Activated CD8-positive, alpha-beta memory T cell treated with anti-CD3 and anti-CD28 coated beads, Interleukin-2, amount 50 U/mL, for 48 hours (primary cell): ENCODE results near the gene HLA-F.
A peak's percentile ranks its signal among the peaks of the same experiment; 100 is the strongest.

Experiments
- DNase-seq: peaks from one replicate; pipeline ENCODE4 v3.0.0-alpha.2; 2020

HLA-F gene

GRCh38 chr6:29724937-29725869, 2.0 kb downstream of the HLA-F start:
- no peak for DNase-seq

- DNase-seq, result no peak
Measured at GRCh38 chr6:29726001-29726400, 2.8 kb downstream of the HLA-F start.

GRCh38 chr6:29726571-29727194, 3.4 kb downstream of the HLA-F start:
- DNase-seq, result no peak

GRCh38 chr6:29727637-29728036, 4.4 kb downstream of the HLA-F start:
- no peak for DNase-seq

- no peak for DNase-seq
Measured at GRCh38 chr6:29728173-29728874, 5.1 kb downstream of the HLA-F start.

- no peak for DNase-seq
Measured at GRCh38 chr6:29728875-29729270, 5.6 kb downstream of the HLA-F start.

GRCh38 chr6:29729774-29730328, 6.6 kb downstream of the HLA-F start:
- no peak for DNase-seq

- DNase-seq, result no peak
Measured at GRCh38 chr6:29730575-29731126, 7.4 kb downstream of the HLA-F start.

GRCh38 chr6:29731281-29731680, 8.0 kb downstream of the HLA-F start:
- DNase-seq, result no peak

GRCh38 chr6:29733057-29733456, 9.8 kb downstream of the HLA-F start:
- no peak for DNase-seq

- no peak for DNase-seq
Measured at GRCh38 chr6:29734046-29735018, 11.1 kb downstream of the HLA-F start.

GRCh38 chr6:29736563-29736962, 13.3 kb downstream of the HLA-F start:
- DNase-seq, result no peak

- DNase-seq, result peak; percentile 75
Measured at GRCh38 chr6:29737707-29738630, 14.7 kb downstream of the HLA-F start.

GRCh38 chr6:29739136-29739881, 16.1 kb downstream of the HLA-F start:
- no peak for DNase-seq

- DNase-seq, result no peak
Measured at GRCh38 chr6:29739882-29740261, 16.6 kb downstream of the HLA-F start.

- DNase-seq, result no peak
Measured at GRCh38 chr6:29741592-29741991, 18.4 kb downstream of the HLA-F start.

GRCh38 chr6:29742127-29742526, 18.9 kb downstream of the HLA-F start:
- peak; percentile 50 for DNase-seq

GRCh38 chr6:29743025-29743424, 19.8 kb downstream of the HLA-F start:
- DNase-seq, result peak; percentile 41

- DNase-seq, result peak; percentile 18
Measured at GRCh38 chr6:29743568-29743967, 20.3 kb downstream of the HLA-F start.

GRCh38 chr6:29744131-29744530, 20.9 kb downstream of the HLA-F start:
- DNase-seq, result peak; percentile 40
